ENCODE measurements around the gene NRG3.

NRG3 gene

DNA sequence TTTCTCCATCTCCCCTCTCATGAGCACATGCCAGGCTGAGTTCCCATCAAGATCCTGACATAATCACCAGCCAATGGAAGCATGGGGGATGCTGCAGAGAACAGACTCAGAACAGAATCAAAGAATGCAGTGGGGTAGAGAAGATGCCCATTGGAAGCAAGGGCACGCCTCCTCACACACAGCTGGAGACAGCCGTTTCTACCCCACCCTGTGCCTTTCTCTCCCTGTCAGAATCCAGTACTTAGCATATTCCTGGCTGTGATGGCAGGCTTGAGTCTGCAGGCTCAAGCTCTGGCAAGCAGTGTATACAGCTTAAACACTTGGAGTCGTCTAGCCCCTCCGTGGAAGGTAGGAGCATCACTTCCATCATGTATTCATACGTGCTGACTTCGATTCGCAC lies 867.9 kb downstream of the NRG3 start:
- no peak for DNase-seq

DNA sequence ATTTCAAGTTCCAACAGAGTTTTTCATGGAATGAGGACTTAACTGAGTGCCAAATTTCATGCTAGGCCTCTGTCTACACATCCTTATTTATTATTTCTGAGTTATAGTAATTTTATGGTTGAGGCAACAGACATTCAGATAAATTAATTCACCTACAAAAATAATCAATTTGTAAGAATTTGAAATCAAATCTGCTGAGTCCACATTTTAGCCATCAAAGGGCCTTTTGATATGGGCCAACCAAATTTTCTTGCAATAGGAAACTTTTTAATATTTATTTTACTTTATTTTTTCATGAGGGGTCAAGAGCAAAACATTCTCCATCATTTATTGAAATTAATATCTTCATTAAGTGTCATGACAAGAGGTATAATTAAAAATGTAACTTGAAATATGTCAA lies 875.5 kb downstream of the NRG3 start:
- no peak for DNase-seq

DNA sequence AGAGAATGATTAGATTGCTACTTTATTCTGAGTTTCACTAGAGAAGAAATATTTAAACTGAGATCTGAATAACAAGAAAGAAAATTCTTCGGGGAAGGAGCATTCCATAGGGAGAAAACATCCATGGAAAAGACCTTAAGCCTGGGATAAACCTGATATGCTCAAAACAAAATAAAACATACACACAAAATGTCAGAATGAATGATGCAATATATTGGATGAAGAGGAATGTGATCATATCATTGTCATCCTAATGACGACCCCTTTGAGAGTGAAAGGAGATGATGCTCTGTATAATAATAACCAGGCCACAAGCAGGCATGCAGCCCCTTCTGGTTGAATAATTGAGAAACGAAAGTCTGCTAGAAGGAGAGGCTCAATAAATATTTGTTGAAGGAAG lies 882.4 kb downstream of the NRG3 start:
- no peak for DNase-seq

DNA sequence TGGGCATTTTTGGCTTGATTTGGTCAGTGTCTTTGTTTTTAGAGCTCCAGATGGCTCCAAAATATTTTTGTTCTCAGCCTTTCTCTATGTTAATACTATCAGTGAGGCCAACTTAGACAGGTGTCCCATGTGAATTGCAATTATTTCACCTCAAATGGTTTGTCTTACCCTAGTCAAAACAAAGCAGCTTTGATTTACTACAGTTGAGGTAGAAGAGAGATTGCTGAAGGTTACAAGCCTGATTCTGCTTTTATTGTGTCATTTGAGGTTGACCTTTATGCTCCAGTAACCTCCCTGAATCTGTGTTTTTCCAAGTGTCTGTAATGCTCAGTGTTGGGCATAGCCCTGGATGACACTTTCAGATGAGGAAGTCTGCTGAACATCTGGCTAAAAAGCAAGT lies 882.9 kb downstream of the NRG3 start:
- DNase-seq: no peak

DNA sequence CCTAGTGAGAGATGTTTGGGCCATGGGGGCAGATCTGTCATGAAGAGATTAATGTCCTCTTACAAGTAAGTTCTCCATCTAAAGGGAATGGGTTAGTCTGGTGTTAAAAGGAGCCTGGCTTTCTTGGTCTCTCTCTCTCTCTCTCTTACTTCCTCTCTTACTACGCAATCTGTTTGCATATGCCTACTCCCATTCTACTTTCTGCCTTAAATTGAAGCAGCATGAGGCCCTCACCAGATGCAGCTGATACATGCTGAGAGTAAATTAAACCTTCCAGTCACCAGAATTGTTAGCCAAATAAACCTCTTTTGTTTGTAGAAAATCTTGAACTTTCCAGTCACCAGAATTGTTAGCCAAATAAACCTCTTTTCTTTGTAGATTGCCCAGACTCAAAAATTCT lies 884.1 kb downstream of the NRG3 start:
- DNase-seq: no peak

DNA sequence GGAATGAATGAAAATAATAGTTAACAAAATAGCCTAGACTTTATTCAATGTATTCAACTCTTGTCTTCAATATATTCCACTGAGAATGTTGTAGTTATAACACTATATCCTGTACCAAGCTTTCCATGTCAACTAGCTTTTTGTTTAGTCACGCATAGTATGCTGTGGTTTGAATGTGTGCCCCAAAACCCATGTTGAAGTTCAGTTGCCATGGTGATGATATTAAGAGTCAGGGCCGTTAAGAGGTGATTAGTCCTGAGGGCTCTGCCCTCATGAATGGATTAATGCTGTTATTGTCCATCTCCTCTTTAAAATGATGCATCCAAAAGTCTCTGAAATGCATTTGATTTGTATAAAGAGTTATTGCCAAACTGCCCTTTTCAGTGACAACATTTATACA lies 887.6 kb downstream of the NRG3 start:
- no peak for DNase-seq

DNA sequence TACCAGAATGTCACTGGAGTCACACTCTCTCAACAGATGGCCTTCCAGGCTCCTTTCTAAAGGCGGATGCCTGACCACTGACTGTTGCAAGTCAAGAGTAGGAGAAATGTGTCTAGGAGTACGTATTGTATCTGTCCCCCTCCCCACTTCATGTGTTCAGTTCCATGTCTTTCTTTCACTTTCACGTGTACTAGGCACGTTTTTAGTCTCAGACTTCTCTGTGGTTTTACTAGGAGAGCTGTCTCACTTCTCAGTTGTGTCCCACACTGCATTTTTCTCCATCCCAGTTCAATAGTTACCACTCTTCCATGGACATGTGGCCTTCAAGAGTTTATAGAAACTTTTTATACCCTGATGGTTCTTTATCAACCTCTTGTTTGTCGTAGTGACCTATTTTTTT lies 893.0 kb downstream of the NRG3 start:
- no peak for DNase-seq

DNA sequence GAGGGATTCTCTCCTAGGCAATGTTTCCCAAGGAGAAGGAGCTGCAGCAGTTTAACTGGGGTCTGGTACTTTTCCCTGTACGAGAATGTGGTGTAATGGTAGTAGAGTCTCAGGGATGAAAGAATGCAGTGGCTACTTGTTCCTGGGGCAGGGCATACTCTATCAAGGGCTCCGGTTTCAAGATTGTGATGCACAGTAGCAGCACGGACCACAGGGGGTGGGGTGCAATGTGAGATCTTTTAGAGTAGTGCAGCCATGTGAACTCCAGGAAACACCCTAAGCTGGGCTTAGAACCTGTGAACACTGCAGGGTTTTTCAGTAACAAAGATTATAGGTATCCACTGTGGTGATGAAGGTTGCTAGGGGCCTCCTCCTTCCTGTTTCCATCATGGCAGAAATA lies 903.9 kb downstream of the NRG3 start:
- no peak for DNase-seq

DNA sequence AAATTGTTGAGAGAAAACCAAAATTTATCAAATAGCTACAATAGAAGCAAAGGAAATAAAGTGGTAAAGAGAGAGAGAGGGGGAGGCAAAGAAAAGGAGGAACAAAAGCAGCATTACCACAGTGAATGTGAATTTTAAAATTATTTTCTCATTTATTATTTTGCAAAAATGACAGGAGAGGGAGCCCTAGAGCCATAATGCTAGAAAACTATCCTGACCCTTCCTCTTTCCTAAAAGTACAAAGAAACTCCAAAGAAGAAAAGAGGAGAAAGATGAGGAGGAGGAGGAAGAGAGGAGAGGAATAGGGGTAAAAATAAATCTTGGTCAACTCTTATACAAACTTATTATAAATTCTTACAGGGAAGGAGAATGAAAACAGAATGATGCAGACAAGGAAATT lies 921.5 kb downstream of the NRG3 start:
- no peak for DNase-seq

DNA sequence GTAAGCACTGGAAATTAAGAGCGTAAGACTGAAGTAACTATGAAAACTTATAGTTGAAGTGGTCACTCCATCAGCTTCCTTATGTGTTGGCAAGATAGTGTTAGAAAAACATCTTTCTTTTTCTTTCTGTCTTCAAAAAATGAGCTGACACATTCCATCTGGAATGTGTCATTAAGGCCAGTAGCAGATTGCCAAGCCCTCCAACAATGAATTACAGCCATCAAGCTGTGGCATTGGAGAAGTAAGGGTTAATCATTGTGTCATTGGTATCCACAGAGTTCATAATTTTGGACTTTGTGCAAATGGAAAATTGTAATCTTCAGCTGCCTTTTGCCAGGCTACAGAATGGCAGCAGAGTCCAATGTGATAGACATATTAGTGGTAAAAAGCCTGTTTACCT lies 926.3 kb downstream of the NRG3 start:
- DNase-seq: no peak

DNA sequence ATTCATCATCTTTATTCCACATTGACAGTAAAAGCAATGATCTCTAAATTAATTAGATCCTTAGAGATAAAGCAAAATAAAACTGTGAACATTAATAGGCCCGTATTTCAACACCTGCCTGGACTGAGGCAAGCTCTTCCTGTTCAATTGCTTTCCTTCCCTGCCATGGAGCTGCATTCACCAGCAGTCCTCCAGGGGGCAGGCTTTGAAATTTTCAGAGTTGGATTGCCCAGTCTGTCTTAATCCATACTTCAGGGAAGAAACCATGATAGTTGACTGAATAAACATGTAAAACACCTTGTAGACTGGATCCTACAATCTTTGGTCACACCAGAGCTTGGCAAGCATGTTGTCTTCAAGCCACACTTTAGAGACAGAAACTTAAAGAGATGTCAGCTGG lies 936.6 kb downstream of the NRG3 start:
- DNase-seq: no peak

DNA sequence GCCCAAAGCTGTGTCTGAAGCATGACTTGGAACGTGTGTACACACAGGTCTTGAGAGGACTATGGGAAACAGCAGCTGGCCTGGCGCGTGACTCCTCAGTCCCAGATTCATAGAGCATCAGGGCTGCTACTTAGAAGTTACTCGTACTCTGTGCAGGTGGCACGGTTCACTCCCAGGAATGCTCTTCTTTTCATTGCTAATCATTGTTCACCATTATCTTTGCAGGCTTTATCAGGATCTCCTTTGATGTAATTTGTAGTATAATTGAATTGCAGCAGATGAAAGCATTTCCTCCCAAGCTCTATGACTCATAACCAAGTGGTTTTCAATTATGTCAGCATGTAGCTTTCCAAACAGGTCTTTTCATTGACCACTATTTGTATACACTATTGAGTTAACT lies 938.9 kb downstream of the NRG3 start:
- DNase-seq: no peak

DNA sequence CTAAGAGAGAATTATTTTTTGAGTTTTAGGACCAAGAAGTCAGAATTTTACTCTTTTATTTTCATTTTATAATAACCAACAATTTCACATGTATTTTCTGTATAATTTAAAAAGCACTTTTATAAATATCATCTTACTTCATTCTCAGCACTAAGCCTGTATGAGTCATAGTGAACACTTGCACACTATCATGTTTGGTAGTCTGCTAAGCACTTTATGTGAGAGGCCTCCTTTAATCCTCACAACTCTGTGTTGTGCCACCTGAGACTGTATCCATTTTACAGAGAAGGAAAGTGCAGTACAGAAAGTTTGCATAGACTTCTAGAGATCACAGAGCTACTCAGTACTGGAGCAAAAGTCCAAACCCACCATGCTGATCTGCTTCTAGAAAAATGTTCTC lies 939.6 kb downstream of the NRG3 start:
- no peak for DNase-seq

DNA sequence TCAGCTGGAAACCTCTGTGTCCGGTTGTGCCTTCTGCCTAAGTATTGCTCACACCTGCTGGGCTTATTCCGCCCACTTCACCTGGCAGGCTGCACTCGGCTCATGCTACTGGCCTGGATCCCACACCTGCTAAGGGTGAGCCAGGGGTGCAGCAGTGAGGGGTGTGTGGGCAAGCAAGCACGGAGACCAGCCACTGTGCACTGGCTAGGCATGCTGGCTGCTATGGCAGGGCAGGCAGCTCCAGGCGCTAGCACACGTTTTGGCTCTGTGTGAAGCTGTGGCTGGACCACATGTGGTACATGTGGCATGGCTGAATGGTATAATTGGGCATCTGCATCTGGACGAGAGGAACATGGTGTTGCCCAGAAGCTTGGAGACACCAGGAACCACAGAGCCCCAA lies 940.7 kb downstream of the NRG3 start:
- no peak for DNase-seq

DNA sequence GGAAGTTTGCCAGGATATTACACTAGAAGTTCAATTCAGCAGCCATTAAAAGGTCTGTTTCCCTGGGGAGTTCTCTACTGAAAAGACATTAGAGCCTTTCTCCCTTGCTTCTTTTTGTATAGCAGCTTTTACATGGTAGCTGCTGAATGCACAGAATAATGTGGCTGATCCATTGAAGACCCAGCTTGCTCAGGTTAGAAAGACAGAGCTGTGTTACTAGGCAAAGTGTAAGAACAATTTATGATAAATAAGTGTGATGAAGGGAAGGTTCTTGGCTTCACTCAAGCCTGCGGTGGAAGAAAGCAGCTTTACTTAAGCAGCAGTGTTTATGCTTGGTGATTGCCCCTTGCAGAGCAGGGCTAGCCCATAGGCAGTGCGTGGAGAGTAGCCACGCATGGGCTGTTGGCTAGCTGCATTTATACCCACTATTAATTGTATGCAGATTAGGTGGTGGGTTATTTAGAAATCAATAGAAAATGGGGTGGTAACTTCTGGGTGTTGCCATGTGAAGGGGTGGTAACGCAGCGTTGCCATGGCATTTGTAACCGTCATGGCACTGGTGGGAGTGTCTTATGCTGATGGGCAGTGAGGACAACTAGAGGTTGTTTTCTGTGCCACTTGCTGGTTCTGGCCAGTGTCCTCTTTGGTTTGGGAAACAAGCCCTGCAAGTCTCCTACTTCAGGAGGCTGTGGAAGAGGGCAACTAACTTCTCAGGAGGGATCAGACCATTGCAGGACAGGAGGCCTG lies 942.9 kb downstream of the NRG3 start:
- no peak for DNase-seq

DNA sequence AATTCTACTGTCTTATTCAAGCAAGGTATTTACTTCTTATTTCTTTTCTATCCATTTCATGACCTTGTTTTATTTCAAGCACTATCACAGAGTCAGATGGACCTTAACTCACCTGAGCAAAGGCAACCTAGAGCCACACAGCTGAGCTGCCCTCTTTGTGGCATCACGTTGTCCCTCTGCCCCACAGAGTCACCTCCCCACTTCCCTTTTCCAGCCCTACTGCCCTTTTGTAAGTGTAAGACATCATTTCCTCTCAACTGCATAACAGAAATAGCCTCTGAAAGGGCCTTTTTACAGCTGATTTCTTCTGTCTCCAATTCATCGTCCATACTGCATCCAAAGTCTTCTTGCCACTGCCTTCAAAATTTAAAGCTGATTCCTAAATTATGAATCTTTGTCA lies 946.0 kb downstream of the NRG3 start:
- no peak for DNase-seq

DNA sequence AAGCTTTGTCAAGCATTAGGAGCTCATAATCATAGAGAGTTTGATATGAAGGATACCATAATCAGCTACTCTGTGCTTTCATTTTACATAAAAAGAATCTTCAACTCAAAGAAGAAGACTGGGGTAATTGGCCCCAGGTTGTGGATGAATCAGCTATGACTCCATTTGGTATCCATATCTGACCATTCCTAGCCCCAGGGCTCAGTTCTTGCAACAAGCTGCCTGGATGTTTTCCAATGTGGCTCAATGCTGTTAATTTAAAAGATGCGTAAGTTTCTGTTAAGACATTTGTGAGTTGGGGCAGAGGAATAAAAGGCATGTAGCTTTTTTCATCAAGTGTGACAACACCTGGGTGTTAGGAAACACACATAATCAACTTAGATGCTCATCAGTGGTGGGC lies 951.1 kb downstream of the NRG3 start:
- DNase-seq: no peak

DNA sequence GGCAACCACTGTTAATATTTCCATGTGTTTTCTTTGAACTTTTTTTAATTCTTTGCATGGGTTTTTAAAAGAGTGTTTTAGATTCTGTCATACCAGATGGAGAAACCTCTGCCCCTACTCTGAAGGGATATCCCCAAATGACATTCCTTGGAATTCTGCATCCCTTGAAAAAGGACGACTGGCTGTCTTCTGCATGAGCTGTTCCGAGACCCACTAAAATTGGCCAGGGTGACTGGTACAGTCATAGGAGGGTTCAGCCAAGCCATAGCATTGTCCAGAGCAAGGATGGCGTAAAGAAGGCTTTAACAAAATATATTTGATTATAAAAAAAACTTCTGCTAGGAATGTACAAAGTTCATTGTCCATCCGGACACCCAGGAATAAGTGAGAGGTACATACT lies 952.9 kb downstream of the NRG3 start:
- DNase-seq: no peak

DNA sequence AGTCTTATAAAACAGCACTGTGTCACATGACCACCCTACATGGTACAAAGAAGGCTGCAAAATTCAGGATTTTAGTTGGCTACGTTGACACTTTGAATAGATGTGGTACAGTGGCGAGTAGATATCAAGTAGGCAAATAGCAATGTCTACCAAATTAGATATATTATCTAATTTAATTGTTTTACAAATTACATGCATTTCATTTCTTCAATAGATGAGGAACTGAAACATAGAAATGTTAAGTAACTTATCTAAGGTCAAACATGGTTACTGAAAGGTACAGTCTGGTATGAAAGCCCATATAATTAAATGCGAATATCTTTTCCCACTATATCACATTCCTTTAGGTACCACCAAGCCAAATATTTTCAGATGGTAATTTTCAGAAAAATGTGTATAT lies 972.2 kb downstream of the NRG3 start:
- no peak for DNase-seq

DNA sequence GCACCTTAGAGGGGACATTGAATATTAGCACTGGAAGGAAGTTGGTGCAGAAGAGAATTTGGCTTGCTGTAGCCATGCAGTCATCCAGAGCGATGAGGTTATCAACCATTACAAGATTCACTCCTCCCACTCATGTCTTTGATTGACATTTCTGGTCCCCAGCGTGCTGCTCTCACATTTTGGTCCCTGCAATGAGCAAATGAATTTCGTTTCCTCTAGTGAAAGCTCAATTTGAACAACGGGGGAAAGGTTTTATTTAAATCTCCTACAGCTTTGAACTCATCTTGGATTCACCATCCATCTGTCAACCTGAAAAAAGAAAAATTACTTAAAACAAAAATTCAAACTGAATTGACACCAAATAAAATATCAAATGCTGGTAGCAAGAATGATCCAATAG lies 975.2 kb downstream of the NRG3 start:
- no peak for DNase-seq

DNA sequence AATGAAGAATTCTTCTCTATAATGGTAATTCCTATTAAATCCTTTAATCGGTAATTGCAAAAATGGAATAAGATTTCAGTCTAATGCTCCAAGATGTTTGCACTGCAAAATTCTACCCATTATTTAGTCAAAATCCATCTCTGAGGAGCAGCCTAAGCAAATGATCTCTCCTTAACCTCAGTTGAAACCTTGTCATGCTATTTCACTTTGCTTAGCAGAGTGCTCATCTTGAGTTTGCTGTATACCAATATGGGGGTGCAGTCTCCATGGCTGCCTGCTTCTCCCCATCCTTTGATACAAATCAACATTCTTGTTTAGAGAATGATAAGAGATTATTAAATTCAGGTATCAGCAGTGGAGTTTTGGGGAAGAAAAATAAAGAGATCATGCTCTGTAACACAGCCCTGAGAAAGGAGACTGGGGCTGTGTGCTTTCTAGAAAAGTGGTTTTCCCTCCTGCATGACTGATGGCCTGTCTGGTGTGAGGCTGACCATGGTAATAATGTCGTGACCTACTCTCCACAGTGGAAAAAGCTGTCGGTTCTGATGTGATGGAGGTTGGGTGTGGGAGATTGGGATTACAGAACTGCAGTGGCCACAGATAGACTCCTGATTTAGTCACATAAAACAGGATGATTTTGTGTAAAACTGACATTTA lies 982.1 kb downstream of the NRG3 start:
- no peak for DNase-seq

DNA sequence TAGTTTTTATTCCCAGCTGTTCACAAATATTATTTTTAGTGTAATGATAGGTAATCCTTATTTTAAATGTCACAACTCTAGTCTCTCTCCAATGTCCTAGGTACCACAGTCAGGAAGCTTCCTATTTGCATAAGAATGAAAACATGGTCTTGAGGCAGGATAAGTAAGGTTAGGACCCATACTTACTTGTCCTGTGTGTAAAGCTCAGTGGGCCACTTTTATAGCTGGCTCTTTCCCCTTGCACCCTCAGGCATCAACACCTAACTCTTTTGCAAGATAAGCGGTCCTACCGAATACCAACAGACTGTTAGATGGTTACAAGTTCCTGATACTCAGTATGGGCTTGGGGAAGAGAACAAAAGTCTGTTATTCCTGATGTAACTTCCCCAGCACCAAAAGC lies 986.9 kb downstream of the NRG3 start:
- DNase-seq: no peak

DNA sequence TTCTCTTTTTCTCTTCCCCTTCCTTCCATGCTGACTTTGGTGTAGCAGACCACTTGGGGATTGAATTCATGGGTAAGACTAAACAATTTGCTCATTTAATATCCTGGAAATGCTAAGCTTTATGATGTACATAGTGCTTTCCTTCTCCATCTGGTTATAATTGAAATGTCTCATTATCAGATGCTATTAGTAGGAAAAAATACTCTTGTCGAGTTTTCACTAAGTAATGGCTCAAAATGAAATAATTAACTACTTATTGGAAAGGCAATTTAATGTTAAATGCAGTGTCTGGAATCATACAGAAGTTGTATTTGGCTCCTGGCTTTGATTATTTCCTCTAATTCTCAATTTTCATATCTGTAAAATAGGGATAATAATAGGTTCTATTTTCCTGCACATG lies 990.4 kb downstream of the NRG3 start:
- no peak for DNase-seq

DNA sequence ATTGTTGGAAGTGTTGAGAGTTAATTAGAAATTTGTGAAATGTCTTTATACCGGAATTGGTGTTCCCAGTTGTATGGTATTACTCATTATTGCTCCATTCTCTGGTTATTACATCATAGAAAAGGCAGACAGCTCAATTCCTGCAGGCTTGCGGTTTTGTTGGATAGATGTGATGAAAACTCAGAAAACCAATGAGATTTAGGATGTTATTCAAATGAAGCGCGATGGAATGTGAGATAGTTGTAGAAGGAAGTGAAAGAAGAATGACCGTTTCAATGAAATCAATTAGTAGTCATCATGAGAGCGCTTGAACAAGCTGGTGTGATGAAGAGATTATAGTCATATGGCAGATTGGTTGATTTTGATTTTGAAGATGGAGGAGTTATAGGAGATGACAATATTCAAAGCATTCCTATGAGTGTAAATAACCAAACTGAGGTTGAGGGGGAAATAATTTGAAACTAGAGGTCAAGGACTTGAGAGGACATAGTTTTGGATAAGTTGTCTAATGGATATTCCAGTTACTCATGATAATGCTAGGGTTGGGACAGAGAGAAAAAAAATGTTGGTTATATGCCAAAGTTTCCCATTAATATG lies 991.5 kb downstream of the NRG3 start:
- no peak for DNase-seq

DNA sequence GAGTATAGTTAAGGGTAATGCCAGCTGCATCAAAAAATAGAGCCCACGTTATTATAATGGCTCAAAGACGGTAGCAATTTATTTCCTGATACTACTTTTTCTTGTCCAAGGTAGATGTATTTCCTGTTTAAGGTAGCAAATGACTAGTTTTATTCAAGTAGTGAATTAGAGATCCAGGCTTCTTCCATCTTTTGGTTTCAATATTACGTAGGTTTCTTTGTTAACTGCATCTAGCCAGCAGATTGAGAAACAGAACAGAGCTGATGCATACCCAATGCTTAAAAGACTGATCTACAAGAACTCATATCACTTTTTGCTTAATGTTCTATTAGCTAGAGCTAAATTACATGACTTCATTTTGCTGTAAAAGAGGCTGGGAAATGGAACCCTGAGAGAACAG lies 992.1 kb downstream of the NRG3 start:
- DNase-seq: no peak
